GM18867 (cell line): ENCODE measurements around the gene AKR1B1.
"Not testable (repeated sequence)": the region's sequence is repeated elsewhere in the genome, so short reads cannot be mapped to it uniquely, and the experiment has no call there.

Experiments used
- ATAC-seq: cut with Tn5 transposase; IDR thresholded peaks from one replicate; pipeline ENCODE4 v1.9.1; 2021; ENCODE audit warnings: mild to moderate bottlenecking, moderate library complexity; ENCODE audit not compliant: unreplicated experiment

AKR1B1 gene

DNA sequence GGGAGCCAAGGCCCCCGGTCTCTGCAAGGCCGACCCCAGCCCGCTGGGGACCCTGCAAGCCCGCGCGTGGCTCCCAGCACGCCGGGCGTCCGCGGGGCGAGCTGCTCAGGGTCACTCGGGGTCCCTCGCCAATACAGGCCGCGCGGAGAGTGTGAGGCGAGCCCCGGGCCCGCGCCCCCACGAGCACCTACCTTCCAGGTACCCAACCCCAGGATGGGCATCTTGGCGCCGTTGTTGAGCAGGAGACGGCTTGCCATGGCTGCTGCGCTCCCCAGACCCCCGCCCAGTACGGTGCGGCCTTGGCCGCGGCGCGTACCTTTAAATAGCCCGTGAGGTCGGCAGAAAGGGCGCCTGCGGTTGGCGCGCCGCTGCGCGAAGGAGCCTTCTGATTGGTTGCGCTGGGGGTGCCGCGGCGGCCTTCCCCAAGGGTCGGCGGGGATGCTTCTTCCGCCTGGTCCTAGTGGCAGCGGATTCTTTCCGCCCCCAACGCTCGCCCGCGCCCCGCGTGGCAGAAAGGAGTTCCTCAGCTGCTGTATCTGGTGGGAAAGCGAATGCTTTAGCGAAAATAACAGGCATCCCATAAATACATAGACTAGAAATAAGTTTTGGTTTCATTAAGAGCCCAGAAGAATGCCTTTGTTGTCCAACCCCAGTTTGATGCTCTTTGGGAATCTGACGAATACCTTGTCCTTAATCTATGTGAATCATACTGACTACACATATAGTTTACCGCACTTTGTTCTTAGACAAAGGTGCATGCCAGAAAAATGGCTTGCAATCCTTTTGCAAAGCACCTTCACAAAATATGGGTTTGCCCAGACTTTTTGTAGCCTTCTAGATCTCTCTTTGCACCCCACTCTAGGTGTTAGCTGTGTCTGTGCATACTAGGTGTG, at the start of gene AKR1B1:
TSS of gene AKR1B1 (minus strand) at position 295 of the 893 bp plus-strand sequence. CDS start at position 257, 38 bp downstream.
- ATAC-seq, result peak; percentile 96

DNA sequence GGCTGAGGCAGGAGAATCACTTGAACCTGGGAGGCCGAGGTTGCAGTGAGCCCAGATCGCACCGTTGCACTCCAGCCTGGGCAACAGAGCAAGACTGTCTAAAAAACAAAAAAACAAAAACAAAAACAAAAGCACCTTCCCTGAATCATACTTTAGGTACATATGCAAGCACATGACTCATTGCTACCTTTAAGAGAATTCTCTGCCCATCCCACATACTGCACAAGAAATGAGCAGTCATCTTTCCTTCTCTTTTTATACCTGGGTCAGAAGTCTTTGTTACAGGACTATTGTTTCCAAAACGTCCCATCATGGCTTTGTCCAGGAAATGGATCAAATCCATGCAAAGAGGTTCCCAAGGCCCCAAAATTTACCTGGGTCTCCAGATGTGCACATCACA, 47.0 kb upstream of the AKR1B1 start:
- no peak for ATAC-seq

DNA sequence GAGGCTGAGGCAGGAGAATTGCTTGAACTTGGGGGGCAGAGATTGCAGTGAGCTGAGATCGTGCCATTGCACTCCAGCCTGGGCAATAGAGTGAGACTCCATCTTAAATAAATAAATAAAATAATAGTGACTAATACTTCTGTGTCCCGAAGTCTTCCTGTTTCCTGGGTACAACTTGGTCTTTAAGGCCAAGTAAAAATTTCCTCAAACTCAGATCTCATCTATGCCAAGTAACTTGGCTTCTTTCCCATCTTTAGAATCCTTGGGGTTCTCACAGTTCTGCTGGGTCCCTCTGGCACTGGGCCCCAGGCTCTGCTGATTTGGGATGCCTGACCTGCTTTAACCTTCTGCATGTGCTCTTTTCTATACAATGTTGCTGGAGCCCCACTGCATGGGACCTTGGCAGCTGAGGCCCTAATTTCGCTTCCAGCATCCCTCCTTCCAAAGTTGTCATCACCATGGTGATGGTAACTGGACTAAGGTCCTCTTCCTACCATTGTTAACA, 45.8 kb upstream of the AKR1B1 start:
- ATAC-seq, result no peak

DNA sequence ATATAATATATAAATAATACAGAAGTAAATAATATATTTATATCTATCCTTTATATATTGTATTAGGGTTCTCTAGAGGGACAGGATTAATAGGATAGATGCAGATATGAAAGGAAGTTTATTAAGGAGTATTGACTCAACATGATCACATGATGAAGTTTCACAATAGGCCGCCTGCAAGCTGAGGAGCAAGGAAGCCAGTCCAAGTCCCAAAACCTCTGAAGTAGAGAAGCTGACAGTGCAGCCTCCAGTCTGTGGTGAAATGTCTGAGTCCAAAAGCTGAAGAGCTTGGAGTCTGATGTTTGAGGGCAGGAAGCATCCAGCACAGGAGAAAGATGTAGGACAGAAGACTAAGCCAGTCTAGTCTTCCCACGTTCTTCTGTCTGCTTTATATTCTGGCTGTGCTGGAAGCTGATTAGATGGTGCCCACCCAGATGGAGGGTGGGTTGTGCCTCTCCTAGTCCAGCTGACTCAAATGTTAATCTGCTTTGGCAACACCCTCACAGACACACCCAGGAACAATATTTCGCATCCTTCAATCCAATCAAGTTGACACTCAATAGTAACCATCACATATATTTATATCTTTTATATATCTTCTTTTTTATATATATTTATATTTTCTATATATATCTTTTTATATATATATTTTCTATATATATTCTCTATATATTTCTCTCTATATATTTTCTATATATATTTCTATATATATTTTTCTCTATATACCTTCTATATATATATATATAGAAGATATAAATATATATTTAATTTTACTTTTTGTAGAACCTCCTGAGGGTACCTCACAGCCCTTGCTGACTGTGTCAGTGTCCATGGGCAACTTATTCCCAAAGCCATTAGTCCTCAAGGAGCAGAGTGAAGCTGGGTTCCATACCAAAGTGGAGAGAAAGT, 43.8 kb upstream of the AKR1B1 start:
- ATAC-seq, result no peak

DNA sequence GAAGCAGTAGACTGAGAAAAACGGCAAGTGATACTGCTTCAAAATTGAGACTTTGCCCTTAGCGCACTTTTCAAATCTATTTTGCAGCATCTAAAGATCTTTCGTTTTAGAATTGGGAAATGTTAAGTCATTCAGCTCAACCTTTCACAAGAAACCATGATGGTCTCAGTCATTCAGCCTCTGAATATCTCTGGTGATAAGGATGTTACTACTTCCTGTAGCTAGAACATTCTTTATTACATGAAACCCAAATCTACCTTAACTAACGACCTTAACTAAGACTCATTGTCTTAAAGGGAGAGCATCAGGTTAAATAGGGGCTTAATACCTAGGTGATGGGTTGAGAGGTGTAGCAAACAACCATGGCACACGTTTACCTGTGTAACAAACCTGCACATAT, 42.1 kb upstream of the AKR1B1 start:
- no peak for ATAC-seq

DNA sequence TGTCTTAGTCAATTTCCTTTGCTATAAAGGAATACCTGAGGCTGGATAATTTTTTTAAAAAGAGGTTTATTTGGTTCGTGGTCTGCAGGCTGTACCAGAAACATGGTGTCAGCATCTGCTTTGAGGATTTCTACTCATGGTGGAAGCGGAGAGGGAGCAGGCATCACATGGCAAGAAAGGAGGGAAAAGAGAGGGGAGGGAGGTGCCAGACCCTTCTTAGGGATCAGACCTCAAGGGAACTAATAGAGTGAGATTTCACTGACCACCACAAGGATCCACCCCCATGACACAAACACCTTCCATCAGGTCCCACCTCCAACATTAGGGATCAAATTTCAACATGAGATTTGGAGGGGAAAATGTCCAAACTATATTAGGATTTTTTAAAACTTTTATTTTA, 41.5 kb upstream of the AKR1B1 start:
- no peak for ATAC-seq

DNA sequence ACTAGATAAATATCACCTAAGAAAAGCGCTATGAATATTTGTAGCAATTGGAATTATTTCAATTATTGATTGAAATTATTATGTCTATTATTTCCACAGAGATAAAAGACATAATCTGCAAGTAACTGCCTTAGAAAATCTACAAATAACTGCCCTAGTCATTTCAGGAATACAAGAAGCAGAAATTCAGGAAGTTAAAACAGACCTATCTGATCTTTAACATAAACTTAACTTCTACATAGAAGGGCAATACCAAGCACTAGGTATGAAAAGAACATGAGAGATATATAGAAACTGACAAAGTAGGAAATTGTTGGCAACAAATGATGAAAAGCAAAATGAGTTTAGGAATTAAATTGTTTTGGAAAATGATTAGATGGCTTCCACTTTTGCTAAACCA, 36.6 kb upstream of the AKR1B1 start:
- no peak for ATAC-seq

DNA sequence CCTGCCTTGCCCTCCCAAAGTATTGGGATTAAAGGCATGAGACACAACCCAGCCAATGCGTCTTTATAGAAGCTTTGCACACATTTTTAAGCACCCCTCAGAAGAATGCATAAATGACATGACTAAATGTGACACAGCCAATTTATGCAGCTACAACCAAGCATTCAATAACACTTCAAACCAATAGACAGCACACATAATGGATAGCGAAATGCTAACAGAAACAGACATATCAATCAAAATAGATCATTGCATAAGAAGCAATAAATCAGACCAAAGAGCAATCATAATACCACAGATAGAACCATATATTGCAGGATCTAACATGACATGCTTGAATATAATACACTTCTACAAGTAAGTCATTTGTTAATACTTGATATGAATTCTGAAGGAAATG, 34.2 kb upstream of the AKR1B1 start:
- ATAC-seq, result no peak

DNA sequence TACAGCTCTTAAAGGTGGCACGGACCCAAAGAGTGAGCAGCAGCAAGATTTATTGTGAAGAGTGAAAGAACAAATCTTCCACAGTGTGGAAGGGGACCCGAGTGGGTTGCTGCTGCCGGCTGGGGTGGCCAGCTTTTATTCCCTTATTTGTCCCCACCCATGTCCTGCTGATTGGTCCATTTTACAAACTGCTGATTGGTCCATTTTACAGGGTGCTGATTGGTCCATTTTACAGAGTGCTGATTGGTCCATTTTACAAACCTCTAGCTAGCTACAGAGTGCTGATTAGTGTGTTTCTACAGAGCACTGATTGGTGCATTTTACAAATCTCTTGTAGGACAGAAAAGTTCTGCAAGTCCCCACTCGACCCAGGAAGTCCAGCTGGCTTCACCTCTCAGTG, 28.8 kb upstream of the AKR1B1 start:
- ATAC-seq, result not testable (repeated sequence)

DNA sequence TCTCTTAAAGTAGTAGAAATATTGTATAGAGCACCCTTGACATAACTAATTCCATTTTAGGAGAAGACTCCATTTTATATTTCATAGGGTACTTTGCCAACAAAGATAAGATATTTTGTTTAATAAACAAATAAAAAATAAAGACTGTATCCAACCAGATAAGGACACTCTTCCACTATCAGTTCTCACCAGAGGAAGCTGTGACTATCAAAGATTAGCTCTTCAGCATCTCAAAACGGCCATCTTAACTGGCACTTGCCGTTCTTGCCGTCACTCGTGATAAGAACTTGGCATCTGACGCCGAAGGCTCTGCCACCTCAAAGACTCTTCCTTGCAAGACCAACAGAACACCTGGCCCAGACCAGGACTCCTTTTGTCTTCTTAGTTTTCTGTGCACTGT, 26.3 kb upstream of the AKR1B1 start:
- ATAC-seq, result no peak

DNA sequence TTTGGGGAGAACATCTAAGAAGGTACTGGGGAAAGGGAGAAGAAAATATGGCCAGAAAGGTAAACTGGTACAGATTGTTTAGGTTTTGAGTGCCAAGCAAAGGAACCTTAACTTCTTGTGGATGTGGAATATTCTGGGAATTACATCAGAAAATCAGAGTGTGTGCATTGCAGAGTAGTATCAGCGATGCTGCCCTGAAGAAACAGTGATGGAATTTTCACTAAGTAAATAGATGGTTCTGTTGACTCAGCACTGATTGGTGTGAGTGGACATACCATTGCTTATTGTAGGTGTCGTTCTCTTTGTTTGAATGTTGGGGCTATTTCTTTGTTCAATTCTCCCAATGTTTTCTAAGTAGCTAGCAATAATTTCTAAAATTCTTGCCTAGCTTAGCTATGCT, 24.4 kb upstream of the AKR1B1 start:
- no peak for ATAC-seq

DNA sequence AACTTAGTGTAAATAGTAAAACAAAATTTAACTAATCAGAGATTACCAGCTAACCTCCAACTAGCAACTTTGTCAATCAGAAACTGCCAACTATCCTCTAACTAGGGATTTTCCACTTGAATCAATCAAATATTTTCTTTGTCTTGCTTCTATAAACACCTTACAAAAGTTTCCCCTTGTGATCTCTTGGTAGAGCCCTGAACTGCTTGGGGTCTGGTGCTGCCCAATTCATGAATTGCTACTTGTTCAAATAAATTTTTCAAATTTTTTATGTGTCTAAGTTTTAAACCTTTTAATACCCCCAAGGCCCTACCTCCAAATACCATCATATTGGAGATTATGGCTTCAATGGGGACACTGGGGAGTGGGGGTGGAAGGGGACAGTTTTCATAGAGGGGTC, 24.0 kb upstream of the AKR1B1 start:
- ATAC-seq, result no peak

DNA sequence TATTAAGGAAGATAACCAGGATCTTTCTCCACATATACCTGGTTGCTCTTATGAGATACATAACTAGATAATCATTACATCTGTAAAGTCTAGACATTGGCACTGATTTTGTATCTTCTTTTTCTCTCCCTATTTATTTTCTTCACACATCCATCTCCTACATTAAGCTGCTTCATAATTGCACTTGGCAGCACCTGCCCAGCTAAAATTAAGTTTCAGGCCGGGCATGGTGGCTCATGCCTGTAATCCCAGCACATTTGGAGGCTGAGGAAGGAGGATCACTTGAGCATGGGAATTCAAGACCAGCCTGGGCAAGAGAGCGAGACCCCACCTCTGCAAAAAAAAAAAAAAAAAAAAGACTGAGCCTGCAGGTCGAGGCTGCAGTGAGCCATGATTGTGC, 22.3 kb upstream of the AKR1B1 start:
- ATAC-seq, result no peak

DNA sequence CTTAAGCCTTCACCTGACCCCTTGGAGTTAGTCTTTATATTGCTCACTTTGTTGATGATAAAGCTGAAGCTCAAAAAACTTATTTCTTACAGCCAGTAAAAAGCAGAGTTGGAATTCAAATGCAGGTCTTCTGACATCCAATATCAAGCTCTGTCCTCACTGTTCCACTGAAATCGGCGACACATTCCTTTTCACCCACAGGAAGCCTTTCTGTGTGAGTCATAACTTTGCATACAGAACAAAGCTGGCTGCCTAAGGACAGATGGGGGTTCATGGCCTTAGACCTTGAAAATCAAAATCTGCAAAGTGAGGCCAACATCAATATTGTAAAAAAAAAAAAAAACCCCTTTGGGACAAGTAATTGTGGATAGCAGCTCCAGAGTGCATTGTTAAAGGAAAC, 21.8 kb upstream of the AKR1B1 start:
- ATAC-seq, result no peak

DNA sequence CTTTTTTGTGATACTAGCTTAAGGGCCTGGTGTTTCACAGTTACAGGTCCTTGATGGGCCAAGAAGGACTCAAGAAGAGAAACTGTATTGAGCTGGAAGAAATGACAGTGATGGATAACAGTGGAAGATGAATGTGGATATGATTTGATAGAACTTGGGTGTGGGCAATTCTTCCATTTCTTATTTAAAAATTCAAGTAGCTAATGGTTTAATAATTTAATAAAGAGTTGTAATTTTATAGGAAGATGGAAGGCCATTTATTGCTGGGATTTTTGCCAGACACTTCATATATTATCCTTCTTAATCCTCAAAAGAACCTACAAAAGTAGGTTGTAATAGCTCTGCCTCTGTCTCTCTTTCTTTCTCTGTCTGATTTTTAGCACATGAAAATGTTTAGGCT, 21.3 kb upstream of the AKR1B1 start:
- no peak for ATAC-seq

DNA sequence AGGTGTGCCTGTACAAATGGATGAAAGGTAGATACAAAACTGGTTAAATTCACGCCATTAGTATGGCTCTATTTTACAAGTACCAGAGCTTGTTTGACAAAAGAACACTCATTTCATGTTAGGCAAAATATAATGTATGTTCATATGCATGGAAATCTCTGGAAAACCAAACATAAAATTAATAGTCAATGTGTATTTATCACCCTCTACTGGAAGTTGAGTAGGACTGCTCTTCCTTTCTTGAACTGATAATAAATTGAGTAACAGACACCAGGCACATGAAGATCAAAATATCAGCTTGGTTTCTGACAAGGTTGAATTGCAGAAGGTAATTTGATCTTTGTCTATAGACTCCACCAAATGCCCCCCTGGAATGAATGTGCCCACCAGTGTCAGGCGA, 19.8 kb upstream of the AKR1B1 start:
- ATAC-seq, result no peak

DNA sequence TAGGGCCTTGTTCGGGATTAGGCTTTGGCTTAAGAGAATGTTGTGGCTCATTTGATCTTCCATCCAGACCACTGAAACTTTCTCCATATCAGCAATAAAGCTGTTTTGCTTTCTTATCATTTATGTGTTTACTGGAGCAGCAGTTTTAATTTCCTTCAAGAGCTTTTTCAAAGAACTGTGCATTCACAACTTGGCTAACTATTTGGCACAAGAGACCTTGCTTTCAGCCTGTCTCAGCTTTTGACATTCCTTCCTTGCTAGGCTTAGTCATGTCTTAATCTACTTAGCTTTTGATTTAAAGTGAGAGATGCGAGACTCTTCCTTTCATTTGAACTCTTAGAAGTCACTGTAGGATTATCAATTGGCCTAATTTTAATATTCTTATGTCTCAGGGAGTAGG, 19.1 kb upstream of the AKR1B1 start:
- no peak for ATAC-seq

DNA sequence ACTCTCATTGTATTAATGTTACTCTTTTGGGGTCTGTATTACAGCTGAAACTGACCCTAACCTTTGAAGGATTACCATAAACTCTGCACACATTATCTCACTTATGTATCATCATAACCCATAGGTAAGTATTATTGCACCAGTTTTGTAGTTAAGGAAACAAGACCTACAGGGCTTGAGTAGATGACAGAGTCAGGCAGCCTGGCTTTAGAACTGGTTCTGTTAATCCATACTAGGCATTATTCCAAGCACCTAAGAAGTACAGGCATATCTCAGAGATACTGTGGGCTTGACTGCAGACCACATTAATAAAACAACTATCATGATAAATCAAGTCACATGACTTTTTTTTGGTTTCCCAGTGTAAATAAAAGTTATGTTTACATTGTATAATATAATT, 17.1 kb upstream of the AKR1B1 start:
- no peak for ATAC-seq

DNA sequence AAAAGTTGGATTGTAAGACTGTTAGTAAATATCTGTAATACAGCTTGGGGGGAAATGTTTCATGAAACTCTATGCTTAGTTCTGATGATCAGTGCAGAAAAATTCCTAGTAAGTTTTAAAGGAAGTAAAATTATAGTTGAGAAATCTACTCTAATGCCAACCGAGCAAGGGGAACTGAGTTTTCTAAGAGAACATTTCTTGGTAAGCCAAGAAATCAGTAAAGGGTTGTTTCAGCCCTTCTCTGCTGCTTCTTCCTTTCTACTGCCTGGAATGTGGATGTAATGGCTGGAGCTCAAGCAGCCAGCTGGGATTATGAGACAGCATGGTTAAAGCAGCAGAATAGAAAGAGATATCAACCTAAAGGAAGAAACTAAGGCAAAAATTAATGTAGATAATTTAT, 15.9 kb upstream of the AKR1B1 start:
- ATAC-seq, result no peak

DNA sequence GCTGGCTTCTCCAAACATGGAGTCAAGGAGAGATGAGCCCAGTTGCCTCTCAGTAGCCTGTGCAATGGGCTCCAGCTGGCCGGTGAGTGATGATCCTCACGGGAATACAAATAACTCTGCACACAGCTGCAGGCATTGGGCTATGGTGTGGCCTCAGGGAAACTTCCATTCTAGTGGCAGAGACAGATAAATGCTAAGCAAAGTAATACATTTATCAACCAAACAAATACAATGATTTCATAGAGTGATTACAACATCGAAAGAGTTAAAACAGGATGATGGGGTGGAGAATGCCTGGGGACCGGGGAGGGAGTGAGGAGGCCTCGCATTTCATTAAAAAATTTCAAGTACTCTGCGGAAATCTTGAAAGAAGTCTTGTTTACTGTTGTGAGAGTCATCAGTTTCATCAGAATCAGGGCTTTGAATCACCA, 15.0 kb upstream of the AKR1B1 start:
- ATAC-seq, result no peak

DNA sequence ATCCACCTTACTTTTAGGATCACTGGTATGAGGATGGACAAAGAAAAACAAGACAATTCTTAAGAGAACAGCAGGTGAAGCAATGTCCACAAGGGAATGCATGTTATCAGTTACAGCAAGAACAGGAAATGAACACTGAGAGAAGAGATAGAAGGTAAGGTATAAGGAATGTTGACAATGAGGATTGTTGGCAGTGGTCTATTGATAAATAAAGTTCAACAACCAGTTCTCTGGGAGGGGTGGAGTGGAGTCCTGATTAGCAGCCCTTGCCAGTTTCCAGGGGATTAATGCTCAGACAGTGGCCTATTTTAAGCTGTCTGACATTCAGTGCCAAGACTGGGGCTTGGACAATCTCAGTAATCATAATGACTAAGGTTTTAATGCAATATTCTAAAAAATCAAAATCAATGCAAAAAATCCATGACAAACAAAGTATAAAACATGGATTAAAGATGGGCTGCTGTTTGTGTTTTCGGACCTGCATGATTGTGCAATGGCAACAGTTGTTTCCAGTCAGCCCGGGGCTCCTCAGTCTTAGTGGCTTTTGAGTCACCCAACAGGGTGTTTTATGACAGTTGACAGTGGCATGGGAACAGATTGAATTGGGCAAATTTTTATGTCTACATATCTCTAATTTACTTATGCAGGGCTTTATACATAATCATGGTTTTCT, 13.8 kb upstream of the AKR1B1 start:
- no peak for ATAC-seq
